Left lung (tissue), 14 donors: ENCODE results near the gene TEX38. TPM values are rescaled to one million over a fixed set of nuclear protein-coding genes. Genes with fewer than 3 reads are reported as not detected.

Source experiments
- ATAC-seq: fragments of 200-7000 bp; cut with Tn5 transposase; one replicate; pipeline ENCODE4 v1.9.1; 2020; ENCODE audit warnings: moderate library complexity
- DNase-seq, 4 donors: peaks; one replicate each; pipeline ENCODE4 v3.0.0-alpha.2; 2013 to 2020
- H3K27ac ChIP-seq, 2 donors: fragments of 200-600 bp; sonication (generic) in 1 of 2; one replicate each; pipeline versions ENCODE4 v1.5.0 to v1.8.0; 2020 to 2021
- H3K27me3 ChIP-seq, 2 donors: fragments of 200-600 bp; sonication (generic) in 1 of 2; one replicate each; pipeline versions ENCODE4 v1.5.0 to v1.8.0; 2020 to 2021
- H3K36me3 ChIP-seq, 2 donors: fragments of 200-600 bp; sonication (generic) in 1 of 2; one replicate each; pipeline versions ENCODE4 v1.5.0 to v1.8.0; 2020 to 2021
- H3K4me1 ChIP-seq, 2 donors: fragments of 200-600 bp; one replicate each; pipeline ENCODE4 v1.8.0; 2021
- H3K4me3 ChIP-seq, 2 donors: fragments of 200-600 bp; sonication (generic) in 1 of 2; one replicate each; pipeline versions ENCODE4 v1.5.0 to v1.8.0; 2020 to 2021; ENCODE audit warnings: mild to moderate bottlenecking in 1 of 2
- H3K9me3 ChIP-seq, 2 donors: fragments of 200-600 bp; sonication (generic) in 1 of 2; one replicate each; pipeline versions ENCODE4 v1.5.0 to v1.8.0; 2020 to 2021
- CTCF ChIP-seq, 2 donors: fragments of 200-600 bp; sonication (generic) in 1 of 2; IDR thresholded peaks; one replicate each; pipeline versions ENCODE4 v1.5.0 to v1.8.0; 2021; ENCODE audit warnings: antibody characterized with exemption in 2 of 2
- intact Hi-C, 2 donors: fragments of 100-400 bp; cut with DNase I; formaldehyde crosslinking; loops; one replicate each; pipeline versions ENCODE4 v1.11.2 to v1.14.2; 2022
- long read RNA-seq, 12 donors: library from polyadenylated mRNA in 2 of 12; unstranded in 2 of 12; transcript quantifications; one replicate each; pipeline ENCODE4 v2.0.0 and lab custom pipeline, GENCODE V29; 2019 to 2026
- polyA plus RNA-seq, 6 donors: library from polyadenylated mRNA; unstranded; fragments of 120-200 nt; gene quantifications; one replicate each; pipeline ENCODE4 v1.2.1, GENCODE V29; 2013; ENCODE audit not compliant: insufficient read length in 6 of 6
- total RNA-seq, 2 donors: library from RNA; stranded (reverse); fragmentation: NEBNext Ultra II Directional; extraction: Animal tissue kit (Norgen Biotek cat#: 25700); gene quantifications; one replicate each; pipeline ENCODE4 v1.2.1, GENCODE V29; 2021
- donor health status: DM: no; HTN: yes; CAD: no.
- donor health status: DM: no; HTN: no; CAD: no.

The TEX38 gene
- total RNA-seq: not detected
- polyA plus RNA-seq: under 1 TPM; 0.31 to 0.64 (median 0.49) TPM
- long read RNA-seq, donor 1: 0 reads
- long read RNA-seq, donor 2: 0 reads
- long read RNA-seq, donor 3: 0 reads
- long read RNA-seq, donor 4: 0 reads
- long read RNA-seq, donor 5: 0 reads
- long read RNA-seq, donor 6: 0 reads
- long read RNA-seq, donor 7: 0 reads
- long read RNA-seq, donor 8: 0 reads
- long read RNA-seq, donor 9: 0 reads
- long read RNA-seq, donor 10: 0 reads
- long read RNA-seq, donor 11: 0 reads
- long read RNA-seq, donor 12: 0 reads

GRCh38 chr1:46671554-46671953 lies at the start of gene TEX38:
Gene TEX38, plus strand, starts transcription at chr1:46671854. Its CDS starts 81 bp downstream, at chr1:46671935.
- H3K27ac ChIP-seq: no peak within 1 kb of the TSS
- intact Hi-C loops: no loop called here
- H3K4me1 ChIP-seq: peaks cover 12% of the 10 kb centered on the region in 2 donors
- H3K27me3 ChIP-seq: no peaks in the 10 kb centered on the region
- peaks cover 0 to 34% of the 10 kb centered on the region in 2 donors for H3K36me3 ChIP-seq
- H3K4me3 ChIP-seq: no peak within 1 kb of the TSS
- TF ChIP-seq CTCF (IDR thresholded peaks at IDR 0.05): no peak
- no peak for DNase-seq
- ATAC-seq: no peak
- H3K9me3 ChIP-seq: no peaks in the 10 kb centered on the region

- no peak for TF ChIP-seq CTCF (IDR thresholded peaks at IDR 0.05)
- Histone ChIP-seq H3K27me3 (no peaks in the 10 kb centered on the region), H3K36me3 (no peaks in the 10 kb centered on the region), H3K4me1 (peaks cover 0 to 6% of the 10 kb centered on the region in 2 donors), H3K9me3 (no peaks in the 10 kb centered on the region), H3K4me3 (no peak overlapping the region), H3K27ac (no peak overlapping the region)
- no peak for ATAC-seq
- DNase-seq: no peak
- intact Hi-C loops: loop anchor here in 1 of 2 donors (10.0 kb wide), 1 partner anchor 103 kb away; no protein-coding TSS in a partner anchor
Observed at GRCh38 chr1:46621930-46622329, 49.7 kb upstream of the TEX38 start.

GRCh38 chr1:46622344-46622743 lies 49.3 kb upstream of the TEX38 start:
- DNase-seq (no peak), ATAC-seq (peak; percentile 76)
- Histone ChIP-seq H3K36me3 (no peaks in the 10 kb centered on the region), H3K4me1 (peaks cover 0 to 2% of the 10 kb centered on the region in 2 donors), H3K9me3 (no peaks in the 10 kb centered on the region), H3K27me3 (no peaks in the 10 kb centered on the region), H3K4me3 (no peak overlapping the region), H3K27ac (no peak overlapping the region)
- intact Hi-C loops: loop anchor here in 1 of 2 donors (10.0 kb wide), 1 partner anchor 102 kb away; no protein-coding TSS in a partner anchor
- peak; percentile 19 to 31 for TF ChIP-seq CTCF (IDR thresholded peaks at IDR 0.05)

- Histone ChIP-seq H3K4me1 (no peaks in the 10 kb centered on the region), H3K4me3 (no peak overlapping the region), H3K27ac (no peak overlapping the region), H3K36me3 (no peaks in the 10 kb centered on the region), H3K9me3 (no peaks in the 10 kb centered on the region), H3K27me3 (no peaks in the 10 kb centered on the region)
- intact Hi-C loops: loop anchor here in 1 of 2 donors (10.0 kb wide), 1 partner anchor 101 kb away; no protein-coding TSS in a partner anchor
- no peak for DNase-seq
- no peak for TF ChIP-seq CTCF (IDR thresholded peaks at IDR 0.05)
- no peak for ATAC-seq
Observed at GRCh38 chr1:46623743-46624644, 47.7 kb upstream of the TEX38 start.

GRCh38 chr1:46630719-46631118 lies 40.9 kb upstream of the TEX38 start:
- Histone ChIP-seq H3K4me1 (no peaks in the 10 kb centered on the region), H3K36me3 (peaks cover 0 to 48% of the 10 kb centered on the region in 2 donors), H3K4me3 (no peak overlapping the region), H3K27ac (no peak overlapping the region), H3K9me3 (no peaks in the 10 kb centered on the region), H3K27me3 (no peaks in the 10 kb centered on the region)
- TF ChIP-seq CTCF (IDR thresholded peaks at IDR 0.05): no peak
- DNase-seq (no peak), ATAC-seq (no peak)
- intact Hi-C loops: no loop called here
